AG09319 (cell line): Measurements from ENCODE around the gene PREX1.

ENCODE experiments used
- DNase-seq: peaks from one replicate; pipeline ENCODE4 v3.0.0-alpha.2; 2010; ENCODE audit warnings: low read depth; ENCODE audit errors: extremely low read depth
- TF ChIP-seq, protein P1 (sequence below): IDR thresholded peaks from 2 replicates; pipeline ENCODE4 v1.5.1; 2011; ENCODE audit warnings: low read depth, mild to moderate bottlenecking, inconsistent platforms, low read length, moderate library complexity

The PREX1 gene

DNA sequence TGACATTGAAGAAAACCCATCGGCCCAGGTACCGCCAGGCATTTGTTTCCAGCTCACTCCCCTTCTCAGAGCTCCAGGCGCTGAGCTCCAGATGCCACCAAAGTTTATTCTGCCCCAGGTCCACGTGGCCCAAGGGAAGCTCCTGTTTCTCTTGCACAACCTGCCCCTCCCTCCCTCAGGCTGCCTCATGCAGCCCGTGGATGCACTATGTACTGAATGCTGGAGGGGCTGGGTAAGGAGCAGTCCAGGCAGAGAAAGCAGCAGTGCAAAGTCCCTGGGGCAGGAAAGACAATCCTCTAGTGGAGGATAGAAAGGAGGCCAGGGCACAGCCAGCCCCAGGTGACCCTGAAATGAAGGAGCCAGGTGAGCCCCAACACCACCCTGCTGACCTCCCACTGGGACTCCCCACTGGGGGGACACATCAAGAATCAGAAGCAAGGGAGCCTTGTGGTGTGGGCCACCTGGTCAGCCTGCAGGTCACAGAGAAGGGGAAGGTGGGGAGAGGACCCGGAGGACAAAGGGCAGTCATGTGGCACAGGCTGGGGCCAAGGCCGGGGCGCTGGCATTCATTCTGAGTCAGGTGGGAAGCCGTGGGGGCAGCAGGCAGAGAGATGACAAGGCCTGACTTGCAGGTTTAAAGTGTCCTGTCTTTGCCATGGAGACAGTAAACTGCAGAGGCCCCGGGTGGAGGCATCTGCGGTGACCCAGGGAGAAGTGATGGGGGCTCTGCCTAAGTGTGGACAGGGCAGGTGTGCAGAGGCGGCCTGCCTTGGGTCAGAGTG lies 230.1 kb downstream of the PREX1 start:
- TF ChIP-seq, protein P1, sequence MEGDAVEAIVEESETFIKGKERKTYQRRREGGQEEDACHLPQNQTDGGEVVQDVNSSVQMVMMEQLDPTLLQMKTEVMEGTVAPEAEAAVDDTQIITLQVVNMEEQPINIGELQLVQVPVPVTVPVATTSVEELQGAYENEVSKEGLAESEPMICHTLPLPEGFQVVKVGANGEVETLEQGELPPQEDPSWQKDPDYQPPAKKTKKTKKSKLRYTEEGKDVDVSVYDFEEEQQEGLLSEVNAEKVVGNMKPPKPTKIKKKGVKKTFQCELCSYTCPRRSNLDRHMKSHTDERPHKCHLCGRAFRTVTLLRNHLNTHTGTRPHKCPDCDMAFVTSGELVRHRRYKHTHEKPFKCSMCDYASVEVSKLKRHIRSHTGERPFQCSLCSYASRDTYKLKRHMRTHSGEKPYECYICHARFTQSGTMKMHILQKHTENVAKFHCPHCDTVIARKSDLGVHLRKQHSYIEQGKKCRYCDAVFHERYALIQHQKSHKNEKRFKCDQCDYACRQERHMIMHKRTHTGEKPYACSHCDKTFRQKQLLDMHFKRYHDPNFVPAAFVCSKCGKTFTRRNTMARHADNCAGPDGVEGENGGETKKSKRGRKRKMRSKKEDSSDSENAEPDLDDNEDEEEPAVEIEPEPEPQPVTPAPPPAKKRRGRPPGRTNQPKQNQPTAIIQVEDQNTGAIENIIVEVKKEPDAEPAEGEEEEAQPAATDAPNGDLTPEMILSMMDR = no peak
- DNase-seq = no peak

DNA sequence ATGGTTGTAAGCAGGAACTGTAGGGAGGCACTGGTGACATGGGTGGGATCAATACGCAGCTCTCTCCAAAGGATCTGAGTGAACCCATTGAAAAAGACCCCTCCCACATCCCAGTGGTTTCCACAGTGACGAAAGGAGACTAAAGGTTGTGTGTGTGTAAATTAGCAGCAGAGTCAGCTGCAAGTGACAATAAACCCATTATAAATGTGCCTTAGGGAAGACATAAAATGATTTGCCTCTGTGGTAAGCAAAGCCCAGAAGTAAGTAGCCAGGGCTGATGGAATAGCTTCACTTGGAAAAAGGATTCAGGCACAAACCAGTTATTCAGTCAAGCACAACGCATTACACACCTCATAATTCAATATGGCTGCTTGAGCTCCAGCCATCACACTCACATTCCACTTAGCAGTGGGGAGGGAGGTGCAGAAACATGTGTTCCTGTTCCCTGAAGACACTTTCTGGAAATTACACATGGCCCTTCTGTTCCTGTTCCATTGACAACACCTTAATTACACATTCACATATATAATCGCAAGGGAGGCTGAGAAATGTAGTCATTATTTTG lies 231.4 kb downstream of the PREX1 start:
- TF ChIP-seq, protein P1 = no peak
- no peak for DNase-seq

DNA sequence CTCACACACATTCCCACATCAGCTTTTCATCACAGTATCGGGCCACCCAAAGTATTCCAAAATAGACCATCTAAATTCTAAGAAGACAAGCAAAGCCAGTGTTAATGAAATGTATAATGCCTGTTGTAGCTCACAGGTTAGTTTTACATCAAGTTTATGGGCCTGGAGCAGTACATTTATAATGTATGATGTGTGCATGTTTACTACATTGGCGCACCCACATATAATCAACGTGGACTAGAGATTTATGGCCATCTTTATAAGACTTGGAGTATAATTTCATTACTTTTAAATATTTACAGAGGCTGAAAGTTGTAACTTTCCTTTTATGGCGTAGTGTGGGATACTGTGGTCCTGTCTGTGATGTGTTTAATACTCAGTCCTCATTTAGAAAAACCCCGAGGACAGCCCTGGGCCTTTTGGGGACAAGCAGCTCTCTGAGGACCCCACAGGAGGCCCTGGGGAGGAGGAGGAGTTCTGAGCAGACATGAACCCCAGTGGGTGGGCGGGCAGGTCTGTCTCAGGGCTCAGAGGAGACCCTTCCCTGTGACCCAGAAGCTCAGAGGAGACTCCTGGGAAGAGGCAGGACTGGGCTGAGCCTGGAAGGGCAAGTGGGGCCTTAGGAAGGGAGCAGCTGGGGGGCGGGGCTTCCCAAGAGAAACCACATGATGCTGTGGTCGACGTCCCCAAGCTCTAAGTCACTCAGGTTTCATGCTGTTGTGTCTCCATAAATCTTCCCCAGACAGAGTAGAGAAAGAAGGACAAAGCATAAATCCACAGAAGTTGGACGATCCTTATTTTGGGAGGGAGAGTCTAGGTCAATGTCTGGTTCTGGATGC lies 232.1 kb downstream of the PREX1 start:
- TF ChIP-seq, protein P1 = no peak
- no peak for DNase-seq

DNA sequence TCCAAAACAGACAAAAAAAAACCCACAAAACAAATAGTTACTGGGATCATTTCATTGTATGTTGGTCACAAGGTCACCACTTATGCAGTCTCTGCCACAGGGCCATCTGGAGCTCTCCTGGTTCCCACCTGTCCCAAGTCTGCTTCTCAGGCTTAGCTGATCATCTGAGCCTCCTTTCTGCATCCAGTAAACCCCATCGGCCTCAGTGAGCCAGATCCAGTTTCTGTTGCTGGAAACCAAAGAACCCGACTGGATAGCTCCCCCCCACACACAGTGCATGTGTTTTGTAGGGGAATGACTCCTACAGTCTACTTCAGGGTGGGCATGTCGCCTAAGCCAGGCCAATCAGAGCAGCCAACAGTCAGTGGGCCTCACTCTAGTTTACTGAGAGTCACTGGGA lies 233.3 kb downstream of the PREX1 start:
- DNase-seq = no peak
- TF ChIP-seq, protein P1 = no peak

DNA sequence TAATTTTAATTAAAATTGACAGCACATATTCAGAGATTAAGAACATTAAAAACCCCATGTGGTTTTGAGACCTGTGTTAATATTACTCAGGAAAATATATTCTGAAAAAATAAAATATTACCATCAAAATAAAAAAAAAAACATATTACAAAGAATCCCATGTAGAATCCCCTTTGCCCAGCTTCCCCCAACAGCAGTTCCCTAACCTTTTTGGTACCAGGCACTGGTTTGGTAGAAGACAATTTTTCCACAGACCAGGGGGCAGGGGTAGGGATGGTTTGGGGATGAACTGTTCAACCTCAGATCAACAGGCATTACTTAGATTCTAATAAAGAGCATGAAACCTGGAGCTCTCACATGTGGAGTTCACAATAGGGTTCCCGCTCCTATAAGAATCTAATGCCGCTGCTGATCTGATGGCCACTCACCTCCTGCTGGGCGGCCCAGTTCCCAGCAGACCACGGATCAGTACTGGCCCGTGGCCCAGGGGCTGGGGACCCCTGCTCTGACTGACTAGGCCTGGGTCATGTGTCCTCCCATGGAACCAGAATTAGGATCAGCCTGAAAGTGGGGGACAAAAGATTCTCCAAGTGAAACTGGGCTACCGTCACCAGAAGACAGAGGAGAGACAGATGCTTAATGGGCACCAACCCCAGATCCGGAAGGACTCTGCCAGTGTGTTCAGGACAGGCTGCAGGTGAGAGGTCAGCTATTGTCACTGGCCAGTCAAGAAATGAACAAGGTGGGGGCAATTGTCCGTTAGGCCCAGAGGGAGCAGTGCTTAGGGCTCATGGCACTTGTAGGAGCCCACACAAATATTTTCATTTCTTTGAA lies 235.5 kb downstream of the PREX1 start:
- DNase-seq = no peak
- TF ChIP-seq, protein P1 = no peak

DNA sequence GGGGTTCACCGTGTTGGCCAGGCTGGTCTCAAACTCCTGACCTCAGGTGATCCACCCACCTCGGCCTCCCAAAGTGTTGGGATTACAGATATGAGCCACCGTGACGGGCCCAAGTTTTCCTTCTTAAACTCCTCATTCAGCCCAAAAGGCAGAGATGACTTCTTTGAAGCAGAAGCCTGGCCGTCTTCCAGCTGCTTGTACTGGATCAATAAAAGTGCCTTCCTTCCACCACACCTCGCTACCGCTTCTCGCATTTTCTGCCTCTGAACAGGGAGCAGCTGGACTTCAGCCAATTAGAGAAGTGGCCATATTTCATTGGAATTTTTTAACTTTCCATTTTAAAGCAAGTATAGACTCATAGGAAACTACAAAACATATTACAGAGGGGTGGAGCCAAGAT lies 241.1 kb downstream of the PREX1 start:
- TF ChIP-seq, protein P1 = no peak
- no peak for DNase-seq
